RWPE2 (cell line): Measurements from ENCODE around the gene ERO1B.

Experiments used
- ATAC-seq: fragments of 200-7000 bp; cut with Tn5 transposase; 3 replicates; pipeline ENCODE4 v1.9.1; 2021; ENCODE audit warnings: low read depth
- DNase-seq: peaks from one replicate; pipeline ENCODE4 v3.0.0-alpha.2; 2020; ENCODE audit warnings: low spot score
- H3K27ac ChIP-seq: fragments of 450-650 bp; 2 replicates; pipeline ENCODE4 v1.5.1; 2017; ENCODE audit warnings: mild to moderate bottlenecking; ENCODE audit not compliant: poor library complexity, severe bottlenecking
- H3K27me3 ChIP-seq: fragments of 250-450 bp; sonication (Bioruptor Pico); 2 replicates; pipeline ENCODE4 v1.5.1; 2021; ENCODE audit warnings: mild to moderate bottlenecking, moderate library complexity; ENCODE audit not compliant: insufficient read depth, poor library complexity, severe bottlenecking
- H3K36me3 ChIP-seq: fragments of 250-450 bp; sonication (Bioruptor Pico); 2 replicates; pipeline ENCODE4 v1.5.1; 2020; ENCODE audit warnings: low read depth, mild to moderate bottlenecking, moderate library complexity
- H3K4me1 ChIP-seq: fragments of 250-450 bp; sonication (Bioruptor Pico); 2 replicates; pipeline ENCODE4 v1.5.1; 2021; ENCODE audit warnings: mild to moderate bottlenecking, moderate library complexity; ENCODE audit not compliant: insufficient read depth, poor library complexity, severe bottlenecking
- H3K4me3 ChIP-seq: fragments of 250-450 bp; sonication (Bioruptor Pico); 2 replicates; pipeline ENCODE4 v1.5.1; 2021; ENCODE audit warnings: mild to moderate bottlenecking, moderate library complexity; ENCODE audit not compliant: severe bottlenecking
- H3K9me3 ChIP-seq: fragments of 250-450 bp; sonication (Bioruptor Pico); 2 replicates; pipeline ENCODE4 v1.5.1; 2021; ENCODE audit warnings: mild to moderate bottlenecking, moderate library complexity; ENCODE audit not compliant: severe bottlenecking
- CTCF ChIP-seq: fragments of 450-650 bp; IDR thresholded peaks from one replicate; pipeline ENCODE4 v1.5.1; 2017; ENCODE audit warnings: mild to moderate bottlenecking, moderate library complexity; ENCODE audit not compliant: poor library complexity, severe bottlenecking

ERO1B gene

DNA sequence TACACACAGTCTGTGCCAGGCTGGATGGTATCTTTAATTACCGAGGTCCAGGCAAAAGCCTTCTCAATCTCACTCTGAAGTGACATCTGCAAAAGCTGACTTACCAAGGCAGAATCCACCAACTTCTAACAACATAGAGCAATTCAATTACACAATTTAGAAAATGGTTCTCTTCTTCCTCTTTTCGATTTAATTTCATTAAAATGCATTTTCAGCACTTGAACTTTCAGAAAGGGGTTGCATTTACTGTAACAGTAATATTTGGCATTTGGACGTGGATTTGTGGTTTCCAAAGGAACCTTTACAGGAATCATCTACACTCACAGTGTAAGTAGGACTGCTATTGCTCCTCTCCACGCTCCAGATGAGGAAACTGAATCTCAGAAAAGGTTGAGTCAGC lies 53.3 kb downstream of the ERO1B start:
- no peak overlapping the region for H3K27ac ChIP-seq
- H3K27me3 ChIP-seq: no peaks in the 10 kb centered on the region
- H3K4me1 ChIP-seq: no peaks in the 10 kb centered on the region
- ATAC-seq: no peak
- no peak for DNase-seq
- TF ChIP-seq CTCF: no peak
- H3K4me3 ChIP-seq: no peak overlapping the region
- H3K9me3 ChIP-seq: no peaks in the 10 kb centered on the region
- H3K36me3 ChIP-seq: no peaks in the 10 kb centered on the region

- Histone ChIP-seq H3K36me3 (no peaks in the 10 kb centered on the region), H3K27me3 (no peaks in the 10 kb centered on the region), H3K4me3 (no peak overlapping the region), H3K27ac (no peak overlapping the region), H3K4me1 (no peaks in the 10 kb centered on the region), H3K9me3 (no peaks in the 10 kb centered on the region)
- ATAC-seq (no peak), DNase-seq (no peak)
- no peak for TF ChIP-seq CTCF
These were observed 59.1 kb downstream of the ERO1B start for GRCh38 chr1:236222632-236223031.

- no peak overlapping the region for H3K4me3 ChIP-seq
- H3K9me3 ChIP-seq: no peaks in the 10 kb centered on the region
- H3K4me1 ChIP-seq: no peaks in the 10 kb centered on the region
- H3K27ac ChIP-seq: no peak overlapping the region
- TF ChIP-seq CTCF: no peak
- H3K36me3 ChIP-seq: no peaks in the 10 kb centered on the region
- no peaks in the 10 kb centered on the region for H3K27me3 ChIP-seq
- no peak for ATAC-seq
- no peak for DNase-seq
These were observed 61.3 kb downstream of the ERO1B start for GRCh38 chr1:236220473-236220872.

GRCh38 chr1:236214761-236215160 lies 67.0 kb downstream of the ERO1B start:
- Histone ChIP-seq H3K36me3 (no peaks in the 10 kb centered on the region), H3K4me3 (no peak overlapping the region), H3K4me1 (no peaks in the 10 kb centered on the region), H3K9me3 (no peaks in the 10 kb centered on the region), H3K27ac (no peak overlapping the region), H3K27me3 (no peaks in the 10 kb centered on the region)
- ATAC-seq: no peak
- no peak for TF ChIP-seq CTCF
- no peak for DNase-seq

DNA sequence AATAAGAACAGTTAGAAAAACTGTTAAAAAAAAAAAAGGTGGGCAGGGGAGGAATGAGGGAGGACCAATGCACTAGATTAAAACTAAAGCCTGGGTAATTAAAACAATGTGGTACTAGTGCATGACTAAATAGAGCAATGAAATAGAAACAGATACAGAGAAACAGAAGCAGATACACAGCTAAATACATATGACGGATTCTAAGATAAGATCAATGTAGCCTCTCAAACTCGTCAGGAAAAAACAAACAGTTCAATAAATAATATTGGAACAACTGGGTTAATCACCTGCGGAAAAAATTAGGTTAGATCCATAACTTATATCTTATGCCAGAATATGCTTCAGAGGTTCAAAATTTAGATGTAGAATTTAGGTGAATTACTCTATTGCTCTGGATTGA lies 68.2 kb downstream of the ERO1B start:
- ATAC-seq (no peak), DNase-seq (no peak)
- Histone ChIP-seq H3K36me3 (no peaks in the 10 kb centered on the region), H3K4me1 (no peaks in the 10 kb centered on the region), H3K9me3 (no peaks in the 10 kb centered on the region), H3K4me3 (no peak overlapping the region), H3K27me3 (no peaks in the 10 kb centered on the region), H3K27ac (no peak overlapping the region)
- TF ChIP-seq CTCF: no peak
